ENCODE data around the gene NOX5.

Gene NOX5

GRCh38 chr15:68990992-68991500, 23.4 kb upstream of the NOX5 start:
- no peaks in the 10 kb centered on the region for H3K36me3 ChIP-seq (ENCODE audit: control insufficient read depth, insufficient read depth, low read length)
- H3K27me3 ChIP-seq (ENCODE audit: control insufficient read depth, insufficient read depth, low read length, poor library complexity, severe bottlenecking): no peaks in the 10 kb centered on the region
- H3K27ac ChIP-seq (ENCODE audit: insufficient read depth, low read depth, low read length, poor library complexity, severe bottlenecking): no peak overlapping the region
- H3K4me3 ChIP-seq (ENCODE audit: insufficient read depth, low read depth, low read length): no peak overlapping the region
- WGBS, 2 experiments: 84 to 85% methylated on average over 5 of the region's 5 CpGs
- no peaks in the 10 kb centered on the region for H3K9me3 ChIP-seq (ENCODE audit: control insufficient read depth, low read length)
- H3K4me1 ChIP-seq (ENCODE audit: control insufficient read depth, insufficient read depth, low read length): peaks cover 2% of the 10 kb centered on the region

- H3K4me3 ChIP-seq (ENCODE audit: insufficient read depth, low read depth, low read length): no peak overlapping the region
- no peak overlapping the region for H3K27ac ChIP-seq (ENCODE audit: insufficient read depth, low read depth, low read length, poor library complexity, severe bottlenecking)
- no peaks in the 10 kb centered on the region for H3K27me3 ChIP-seq (ENCODE audit: control insufficient read depth, insufficient read depth, low read length, poor library complexity, severe bottlenecking)
- WGBS, 2 experiments: 91 to 93% methylated on average over 4 of the region's 4 CpGs
- peaks cover 2% of the 10 kb centered on the region for H3K4me1 ChIP-seq (ENCODE audit: control insufficient read depth, insufficient read depth, low read length)
- no peaks in the 10 kb centered on the region for H3K36me3 ChIP-seq (ENCODE audit: control insufficient read depth, insufficient read depth, low read length)
- H3K9me3 ChIP-seq (ENCODE audit: control insufficient read depth, low read length): no peaks in the 10 kb centered on the region
These were observed 22.8 kb upstream of the NOX5 start for GRCh38 chr15:68991723-68992122.

GRCh38 chr15:68992696-68993095, 21.8 kb upstream of the NOX5 start:
- no peaks in the 10 kb centered on the region for H3K9me3 ChIP-seq (ENCODE audit: control insufficient read depth, low read length)
- 95 to 96% methylated on average over 6 of the region's 6 CpGs for WGBS, 2 experiments
- no peaks in the 10 kb centered on the region for H3K27me3 ChIP-seq (ENCODE audit: control insufficient read depth, insufficient read depth, low read length, poor library complexity, severe bottlenecking)
- no peaks in the 10 kb centered on the region for H3K36me3 ChIP-seq (ENCODE audit: control insufficient read depth, insufficient read depth, low read length)
- no peak overlapping the region for H3K4me3 ChIP-seq (ENCODE audit: insufficient read depth, low read depth, low read length)
- no peak overlapping the region for H3K27ac ChIP-seq (ENCODE audit: insufficient read depth, low read depth, low read length, poor library complexity, severe bottlenecking)
- H3K4me1 ChIP-seq (ENCODE audit: control insufficient read depth, insufficient read depth, low read length): peaks cover 2% of the 10 kb centered on the region

- Histone ChIP-seq H3K4me3 (ENCODE audit: insufficient read depth, low read depth, low read length) (no peak overlapping the region), H3K9me3 (ENCODE audit: control insufficient read depth, low read length) (no peaks in the 10 kb centered on the region), H3K27ac (ENCODE audit: insufficient read depth, low read depth, low read length, poor library complexity, severe bottlenecking) (no peak overlapping the region), H3K36me3 (ENCODE audit: control insufficient read depth, insufficient read depth, low read length) (no peaks in the 10 kb centered on the region), H3K27me3 (ENCODE audit: control insufficient read depth, insufficient read depth, low read length, poor library complexity, severe bottlenecking) (no peaks in the 10 kb centered on the region), H3K4me1 (ENCODE audit: control insufficient read depth, insufficient read depth, low read length) (peaks cover 4% of the 10 kb centered on the region)
- WGBS, 2 experiments: 96 to 97% methylated on average over 6 of the region's 6 CpGs
These were observed 21.2 kb upstream of the NOX5 start for GRCh38 chr15:68993276-68993675.

GRCh38 chr15:68994149-68994548, 20.3 kb upstream of the NOX5 start:
- Histone ChIP-seq H3K9me3 (ENCODE audit: control insufficient read depth, low read length) (no peaks in the 10 kb centered on the region), H3K27ac (ENCODE audit: insufficient read depth, low read depth, low read length, poor library complexity, severe bottlenecking) (no peak overlapping the region), H3K4me3 (ENCODE audit: insufficient read depth, low read depth, low read length) (no peak overlapping the region), H3K27me3 (ENCODE audit: control insufficient read depth, insufficient read depth, low read length, poor library complexity, severe bottlenecking) (no peaks in the 10 kb centered on the region), H3K36me3 (ENCODE audit: control insufficient read depth, insufficient read depth, low read length) (no peaks in the 10 kb centered on the region), H3K4me1 (ENCODE audit: control insufficient read depth, insufficient read depth, low read length) (peaks cover 9% of the 10 kb centered on the region)
- WGBS, 2 experiments: 95% methylated on average over 2 of the region's 2 CpGs

GRCh38 chr15:68994981-68995761, 19.3 kb upstream of the NOX5 start:
- Histone ChIP-seq H3K27ac (ENCODE audit: insufficient read depth, low read depth, low read length, poor library complexity, severe bottlenecking) (no peak overlapping the region), H3K27me3 (ENCODE audit: control insufficient read depth, insufficient read depth, low read length, poor library complexity, severe bottlenecking) (no peaks in the 10 kb centered on the region), H3K4me3 (ENCODE audit: insufficient read depth, low read depth, low read length) (no peak overlapping the region), H3K36me3 (ENCODE audit: control insufficient read depth, insufficient read depth, low read length) (no peaks in the 10 kb centered on the region), H3K9me3 (ENCODE audit: control insufficient read depth, low read length) (no peaks in the 10 kb centered on the region), H3K4me1 (ENCODE audit: control insufficient read depth, insufficient read depth, low read length) (peaks cover 13% of the 10 kb centered on the region)
- 89 to 93% methylated on average over 8 of the region's 9 CpGs for WGBS, 2 experiments

- peaks cover 24% of the 10 kb centered on the region for H3K4me1 ChIP-seq (ENCODE audit: control insufficient read depth, insufficient read depth, low read length)
- WGBS, 2 experiments: 94 to 96% methylated on average over 4 of the region's 4 CpGs
- H3K27ac ChIP-seq (ENCODE audit: insufficient read depth, low read depth, low read length, poor library complexity, severe bottlenecking): no peak overlapping the region
- H3K9me3 ChIP-seq (ENCODE audit: control insufficient read depth, low read length): no peaks in the 10 kb centered on the region
- no peaks in the 10 kb centered on the region for H3K27me3 ChIP-seq (ENCODE audit: control insufficient read depth, insufficient read depth, low read length, poor library complexity, severe bottlenecking)
- H3K36me3 ChIP-seq (ENCODE audit: control insufficient read depth, insufficient read depth, low read length): no peaks in the 10 kb centered on the region
- H3K4me3 ChIP-seq (ENCODE audit: insufficient read depth, low read depth, low read length): no peak overlapping the region
These were observed 17.4 kb upstream of the NOX5 start for GRCh38 chr15:68997050-68997449.

- H3K27ac ChIP-seq (ENCODE audit: insufficient read depth, low read depth, low read length, poor library complexity, severe bottlenecking): no peak overlapping the region
- H3K36me3 ChIP-seq (ENCODE audit: control insufficient read depth, insufficient read depth, low read length): no peaks in the 10 kb centered on the region
- no peaks in the 10 kb centered on the region for H3K27me3 ChIP-seq (ENCODE audit: control insufficient read depth, insufficient read depth, low read length, poor library complexity, severe bottlenecking)
- H3K4me3 ChIP-seq (ENCODE audit: insufficient read depth, low read depth, low read length): no peak overlapping the region
- H3K9me3 ChIP-seq (ENCODE audit: control insufficient read depth, low read length): no peaks in the 10 kb centered on the region
- peaks cover 24% of the 10 kb centered on the region for H3K4me1 ChIP-seq (ENCODE audit: control insufficient read depth, insufficient read depth, low read length)
- whole genome bisulfite sequencing, 2 experiments: 85 to 88% methylated on average over 4 of the region's 4 CpGs
These were observed 16.3 kb upstream of the NOX5 start for GRCh38 chr15:68997930-68998777.

- Histone ChIP-seq H3K36me3 (ENCODE audit: control insufficient read depth, insufficient read depth, low read length) (no peaks in the 10 kb centered on the region), H3K27me3 (ENCODE audit: control insufficient read depth, insufficient read depth, low read length, poor library complexity, severe bottlenecking) (no peaks in the 10 kb centered on the region), H3K4me1 (ENCODE audit: control insufficient read depth, insufficient read depth, low read length) (peaks cover 24% of the 10 kb centered on the region), H3K9me3 (ENCODE audit: control insufficient read depth, low read length) (no peaks in the 10 kb centered on the region), H3K4me3 (ENCODE audit: insufficient read depth, low read depth, low read length) (no peak overlapping the region), H3K27ac (ENCODE audit: insufficient read depth, low read depth, low read length, poor library complexity, severe bottlenecking) (no peak overlapping the region)
- 91 to 94% methylated on average over 6 of the region's 6 CpGs for WGBS, 2 experiments
These were observed 15.4 kb upstream of the NOX5 start for GRCh38 chr15:68999091-68999490.

- peaks cover 24% of the 10 kb centered on the region for H3K4me1 ChIP-seq (ENCODE audit: control insufficient read depth, insufficient read depth, low read length)
- H3K27me3 ChIP-seq (ENCODE audit: control insufficient read depth, insufficient read depth, low read length, poor library complexity, severe bottlenecking): no peaks in the 10 kb centered on the region
- H3K36me3 ChIP-seq (ENCODE audit: control insufficient read depth, insufficient read depth, low read length): no peaks in the 10 kb centered on the region
- WGBS, 2 experiments: 51 to 57% methylated on average over 5 of the region's 5 CpGs
- H3K4me3 ChIP-seq (ENCODE audit: insufficient read depth, low read depth, low read length): no peak overlapping the region
- H3K27ac ChIP-seq (ENCODE audit: insufficient read depth, low read depth, low read length, poor library complexity, severe bottlenecking): no peak overlapping the region
- no peaks in the 10 kb centered on the region for H3K9me3 ChIP-seq (ENCODE audit: control insufficient read depth, low read length)
These were observed 14.4 kb upstream of the NOX5 start for GRCh38 chr15:69000091-69000490.

Data from ectodermal cell (in vitro differentiated cells).